HG03064 (cell line): ENCODE data around the gene PIF1.
"Not testable (repeated sequence)": the region's sequence is repeated elsewhere in the genome, so short reads cannot be mapped to it uniquely, and the experiment has no call there.

ENCODE experiments used
- ATAC-seq: cut with Tn5 transposase; IDR thresholded peaks from one replicate; pipeline ENCODE4 v1.9.1; 2021; ENCODE audit warnings: low read depth; ENCODE audit not compliant: unreplicated experiment

PIF1 gene

GRCh38 chr15:64813075-64813474, 12.4 kb downstream of the PIF1 start:
- ATAC-seq: no peak

GRCh38 chr15:64810497-64811326, 14.7 kb downstream of the PIF1 start:
- no peak for ATAC-seq

GRCh38 chr15:64809649-64810496, 15.6 kb downstream of the PIF1 start:
- no peak for ATAC-seq

GRCh38 chr15:64808785-64809453, 16.5 kb downstream of the PIF1 start:
- no peak for ATAC-seq

GRCh38 chr15:64807751-64808222, 17.7 kb downstream of the PIF1 start:
- ATAC-seq: no peak

- ATAC-seq: no peak
Observed at GRCh38 chr15:64807051-64807749, 18.2 kb downstream of the PIF1 start.

- ATAC-seq: no peak
Observed at GRCh38 chr15:64806509-64806908, 18.9 kb downstream of the PIF1 start.

- no peak for ATAC-seq
Observed at GRCh38 chr15:64804619-64805018, 20.8 kb downstream of the PIF1 start.

- no peak for ATAC-seq
Observed at GRCh38 chr15:64803526-64803925, 21.9 kb downstream of the PIF1 start.

- ATAC-seq: no peak
Observed at GRCh38 chr15:64800476-64800875, 25.0 kb downstream of the PIF1 start.

GRCh38 chr15:64798905-64799304, 26.5 kb downstream of the PIF1 start:
- not testable (repeated sequence) for ATAC-seq

- not testable (repeated sequence) for ATAC-seq
Observed at GRCh38 chr15:64795921-64796320, 29.5 kb downstream of the PIF1 start.

- ATAC-seq: not testable (repeated sequence)
Observed at GRCh38 chr15:64795299-64795698, 30.1 kb downstream of the PIF1 start.

- ATAC-seq: no peak
Observed at GRCh38 chr15:64792282-64792681, 33.2 kb downstream of the PIF1 start.

GRCh38 chr15:64791401-64791800, 34.0 kb downstream of the PIF1 start:
- no peak for ATAC-seq

GRCh38 chr15:64783796-64784195, 41.7 kb downstream of the PIF1 start:
- ATAC-seq: no peak

GRCh38 chr15:64782751-64783150, 42.7 kb downstream of the PIF1 start:
- ATAC-seq: no peak

GRCh38 chr15:64781299-64781698, 44.1 kb downstream of the PIF1 start:
- no peak for ATAC-seq

- no peak for ATAC-seq
Observed at GRCh38 chr15:64780600-64781156, 44.8 kb downstream of the PIF1 start.

GRCh38 chr15:64779630-64780029, 45.8 kb downstream of the PIF1 start:
- ATAC-seq: no peak
